Heart left ventricle (tissue), 16 donors: Measurements from ENCODE around the gene HIVEP2. TPM values are rescaled to one million over a fixed set of nuclear protein-coding genes. Genes with fewer than 3 reads are reported as not detected.
A peak's percentile ranks its signal among the peaks of the same experiment; 100 is the strongest.

Experiments used
- ATAC-seq, 4 donors: fragments of 200-7000 bp; cut with Tn5 transposase; one replicate each; pipeline ENCODE4 v1.9.1; 2020 to 2022; ENCODE audit warnings: moderate library complexity in 4 of 4, mild to moderate bottlenecking in 3 of 4, moderate number of reproducible peaks in 1 of 4
- DNase-seq, 5 donors: peaks; one replicate each; pipeline ENCODE4 v3.0.0-alpha.2; 2020
- H3K27ac ChIP-seq, 12 donors: fragments of 200-600 bp; sonication (generic) in 4 of 12; one replicate each; pipeline versions ENCODE4 v1.5.0 to v1.8.0; 2016 to 2022; ENCODE audit warnings: mild to moderate bottlenecking in 2 of 12
- H3K27me3 ChIP-seq, 9 donors: fragments of 200-600 bp; sonication (generic) in 2 of 9; one replicate each; pipeline versions ENCODE4 v1.5.1 to v1.8.0; 2016 to 2022; ENCODE audit warnings: mild to moderate bottlenecking in 3 of 9
- H3K36me3 ChIP-seq, 9 donors: fragments of 200-600 bp; sonication (generic) in 2 of 9; one replicate each; pipeline versions ENCODE4 v1.5.0 to v1.8.0; 2018 to 2022; ENCODE audit warnings: mild to moderate bottlenecking in 2 of 9
- H3K4me1 ChIP-seq, 12 donors: fragments of 200-600 bp; sonication (generic) in 4 of 12; one replicate each; pipeline versions ENCODE4 v1.5.0 to v1.8.0; 2016 to 2022; ENCODE audit warnings: mild to moderate bottlenecking in 3 of 12
- H3K4me3 ChIP-seq, 12 donors: fragments of 200-600 bp; sonication (generic) in 4 of 12; one replicate each; pipeline versions ENCODE4 v1.5.0 to v1.8.0; 2017 to 2022; ENCODE audit warnings: mild to moderate bottlenecking in 9 of 12, moderate library complexity in 4 of 12
- H3K9me3 ChIP-seq, 12 donors: fragments of 200-600 bp; sonication (generic) in 4 of 12; one replicate each; pipeline versions ENCODE4 v1.5.0 to v1.8.0; 2016 to 2022; ENCODE audit warnings: mild to moderate bottlenecking in 1 of 12
- CTCF ChIP-seq, 12 donors: fragments of 200-600 bp; sonication (generic) in 4 of 12; IDR thresholded peaks; one replicate each; pipeline versions ENCODE4 v1.5.0 to v1.8.0; 2018 to 2022; ENCODE audit warnings: antibody characterized with exemption in 12 of 12, mild to moderate bottlenecking in 5 of 12
- POLR2A ChIP-seq, 2 donors: fragments of 450-650 bp; IDR thresholded peaks; one replicate each; pipeline ENCODE4 v1.6.1; 2017; ENCODE audit warnings: antibody characterized with exemption in 2 of 2, mild to moderate bottlenecking in 2 of 2, moderate library complexity in 2 of 2
- WGBS, 4 donors: extraction: QIAGEN DNeasy Blood & Tissue Kit in 2 of 4; methylation state at CpG; one replicate each; pipeline versions ENCODE4 v1.1.5 to v1.1.7; 2013 to 2018; 5-methylcytosine and 5-hydroxymethylcytosine counted together
- intact Hi-C, 10 donors: fragments of 100-400 bp; cut with DNase I; formaldehyde crosslinking; loops; one replicate each; pipeline versions ENCODE4 v1.11.1 to v1.14.2; 2022
- polyA plus RNA-seq, 2 donors: library from polyadenylated mRNA; stranded (reverse); fragments of 200-250 nt; gene quantifications; one replicate each; pipeline ENCODE4 v1.2.3, GENCODE V29; 2013
- total RNA-seq, 9 donors: library from RNA; depleted of rRNA in 2 of 9; stranded (reverse); fragments of >200 nt in 2 of 9; fragmentation: NEBNext Ultra II Directional in 3 of 9; extraction: Animal tissue kit (Norgen Biotek cat#: 25700) in 3 of 9; gene quantifications; one replicate each; pipeline versions ENCODE4 v1.1.0 to v1.2.4, GENCODE V29; 2016 to 2023
- donor health status: ischemic (EF 13 %, LVEDD 7.1; RV severe dilation, severe dysfunction).
- donor health status: healthy with polysubstance abuse.
- donor health status: DM: no; HTN: yes; CAD: no.
- donor health status: DM: no; HTN: no; CAD: no.
- donor health status: ischemic (EF 25% LVEDD 6.9; RV normal size, moderate dysfunction).
- donor health status: ischemic (EF 25% LVEDD 5.7; RV mildly dilated, moderate dysfunction).
- donor health status: healthy.
- donor health status: DM: yes; HTN: yes; CAD: no.
- donor health status: ischemic (EF 35%, LVEDD 5.7; RV mildly dilated, moderate dysfunction).
- donor health status: nonischemic (EF 11% LVEDD 7.7; RV severe dilation, severe dysfunction).
- donor health status: DM: yes; HTN: yes; CAD: no.
- donor health status: PGD.
- donor health status: ischemic (EF 29% LVEDD 5.4; RV normal size, mild dysfunction).
- donor health status: nonischemic (EF 23%, LVEDD 6.1; RV moderate dilation, normal function).

Gene HIVEP2
- total and polyA plus RNA-seq, 11 donors = 2.7 to 31.2 (median 20.4) TPM

GRCh38 chr6:142861711-142862110 lies 83.3 kb downstream of the HIVEP2 start:
- Histone ChIP-seq H3K36me3 (no peaks in the 10 kb centered on the region), H3K4me1 (peaks cover 0 to 35% (median 11%) of the 10 kb centered on the region in 12 donors), H3K4me3 (no peak overlapping the region), H3K27me3 (no peaks in the 10 kb centered on the region), H3K27ac (no peak overlapping the region), H3K9me3 (no peaks in the 10 kb centered on the region)
- WGBS, 4 donors = 41 to 46% (median 43%) methylated on average over 3 of the region's 3 CpGs
- TF ChIP-seq CTCF (IDR thresholded peaks at IDR 0.05) (no peak), POLR2A (IDR thresholded peaks at IDR 0.05) (no peak)
- DNase-seq (no peak), ATAC-seq (no peak)
- intact Hi-C loops = no loop called here

GRCh38 chr6:142860498-142860897 lies 84.5 kb downstream of the HIVEP2 start:
- intact Hi-C loops = no loop called here
- no peak for ATAC-seq
- WGBS, 4 donors = 90 to 94% (median 94%) methylated on average over 6 of the region's 6 CpGs

GRCh38 chr6:142857796-142858555 lies 87.0 kb downstream of the HIVEP2 start:
- peak overlapping the region in 1 of 12 donors; percentile 76 for H3K27ac ChIP-seq
- WGBS, 4 donors = 64 to 81% (median 77%) methylated on average over 9 of the region's 9 CpGs

More at GRCh38 chr6:142860498-142860897, 84.5 kb downstream of the HIVEP2 start:
- H3K27ac ChIP-seq = no peak overlapping the region
- DNase-seq = no peak
- H3K4me1 ChIP-seq = peaks cover 0 to 39% (median 12%) of the 10 kb centered on the region in 12 donors
- no peaks in the 10 kb centered on the region for H3K9me3 ChIP-seq
- no peak overlapping the region for H3K4me3 ChIP-seq
- TF ChIP-seq CTCF (IDR thresholded peaks at IDR 0.05) = no peak
- no peak for TF ChIP-seq POLR2A (IDR thresholded peaks at IDR 0.05)
- H3K27me3 ChIP-seq = no peaks in the 10 kb centered on the region
- H3K36me3 ChIP-seq = no peaks in the 10 kb centered on the region

More at GRCh38 chr6:142857796-142858555, 87.0 kb downstream of the HIVEP2 start:
- Histone ChIP-seq H3K36me3 (no peaks in the 10 kb centered on the region), H3K27me3 (no peaks in the 10 kb centered on the region), H3K4me1 (peaks cover 0 to 59% (median 17%) of the 10 kb centered on the region in 12 donors), H3K9me3 (no peaks in the 10 kb centered on the region), H3K4me3 (peak overlapping the region in 1 of 12 donors; percentile 16)
- intact Hi-C loops = no loop called here
- ATAC-seq (peak in 2 of 4 donors; percentile 15 to 32), DNase-seq (no peak)
- TF ChIP-seq POLR2A (IDR thresholded peaks at IDR 0.05) = no peak
- no peak for TF ChIP-seq CTCF (IDR thresholded peaks at IDR 0.05)
